GM23338 (cell line): Measurements from ENCODE around the gene AP5S1. TPM values are rescaled to one million over a fixed set of nuclear protein-coding genes. Genes with fewer than 3 reads are reported as not detected.

Source experiments
- ATAC-seq: fragments of 200-7000 bp; cut with Tn5 transposase; 3 replicates; pipeline ENCODE4 v1.9.1; 2020
- DNase-seq: peaks from one replicate; pipeline ENCODE4 v3.0.0-alpha.2; 2015; ENCODE audit warnings: low spot score
- H2AFZ ChIP-seq: fragments of 200-600 bp; sonication (generic); 2 replicates; pipeline ENCODE4 v1.8.0; 2016; ENCODE audit warnings: antibody characterized with exemption, mild to moderate bottlenecking, moderate library complexity
- H3F3A ChIP-seq: fragments of 200-600 bp; sonication (generic); replicated peaks from 2 replicates; pipeline ENCODE4 v1.8.0; 2017; ENCODE audit warnings: antibody characterized with exemption, mixed run types, low read depth
- H3K27ac ChIP-seq: fragments of 200-600 bp; sonication (generic); 2 replicates; pipeline ENCODE4 v1.6.1; 2016; ENCODE audit warnings: low read depth
- H3K27me3 ChIP-seq: fragments of 200-600 bp; sonication (generic); 2 replicates; pipeline ENCODE4 v1.8.0; 2016; ENCODE audit warnings: mild to moderate bottlenecking, mixed run types, moderate library complexity; ENCODE audit not compliant: insufficient read depth
- H3K36me3 ChIP-seq: fragments of 200-600 bp; sonication (generic); 2 replicates; pipeline ENCODE4 v1.8.0; 2016; ENCODE audit warnings: mild to moderate bottlenecking; ENCODE audit not compliant: insufficient read depth
- H3K4me1 ChIP-seq: fragments of 200-600 bp; sonication (generic); 2 replicates; pipeline ENCODE4 v1.8.0; 2016; ENCODE audit warnings: mild to moderate bottlenecking, moderate library complexity; ENCODE audit not compliant: insufficient read depth
- H3K4me2 ChIP-seq: fragments of 200-600 bp; sonication (generic); 2 replicates; pipeline ENCODE4 v1.7.1; 2017; ENCODE audit warnings: mixed run types
- H3K4me3 ChIP-seq: fragments of 200-600 bp; sonication (generic); 2 replicates; pipeline ENCODE4 v1.6.1; 2016; ENCODE audit warnings: mixed run types
- H3K79me2 ChIP-seq: fragments of 200-600 bp; sonication (generic); replicated peaks from 2 replicates; pipeline ENCODE4 v1.8.0; 2017; ENCODE audit warnings: mild to moderate bottlenecking; ENCODE audit not compliant: insufficient read depth
- H3K9me2 ChIP-seq: fragments of 200-600 bp; sonication (generic); 2 replicates; pipeline ENCODE4 v1.8.0; 2017; ENCODE audit not compliant: insufficient read depth
- H4K20me1 ChIP-seq: fragments of 200-600 bp; sonication (generic); replicated peaks from 2 replicates; pipeline ENCODE4 v1.8.0; 2017; ENCODE audit warnings: mild to moderate bottlenecking; ENCODE audit not compliant: insufficient read depth
- H3K27ac Mint-ChIP-seq: 2 replicates; pipeline ENCODE4 v1.8.0; 2020; ENCODE audit warnings: inconsistent platforms, mild to moderate bottlenecking, moderate library complexity, mixed read lengths
- H3K27me3 Mint-ChIP-seq: 3 replicates; pipeline ENCODE4 v1.8.0; 2022; ENCODE audit warnings: low read depth, mild to moderate bottlenecking, moderate library complexity, mixed read lengths, inconsistent platforms; ENCODE audit not compliant: insufficient read depth, poor library complexity
- H3K36me3 Mint-ChIP-seq: 3 replicates; pipeline ENCODE4 v1.8.0; 2021; ENCODE audit warnings: low read depth, mild to moderate bottlenecking, inconsistent platforms, moderate library complexity, mixed read lengths
- H3K4me1 Mint-ChIP-seq: 3 replicates; pipeline ENCODE4 v1.8.0; 2020; ENCODE audit warnings: mild to moderate bottlenecking, inconsistent platforms, mixed read lengths
- H3K4me3 Mint-ChIP-seq: 3 replicates; pipeline ENCODE4 v1.8.0; 2021; ENCODE audit warnings: moderate library complexity, mild to moderate bottlenecking, inconsistent platforms, mixed read lengths
- H3K9me3 Mint-ChIP-seq: 3 replicates; pipeline ENCODE4 v1.8.0; 2020; ENCODE audit warnings: moderate library complexity, mild to moderate bottlenecking, inconsistent platforms, mixed read lengths
- CREB1 ChIP-seq: fragments of 250-450 bp; sonication (Bioruptor Pico); IDR thresholded peaks from 2 replicates; pipeline ENCODE4 v1.5.0; 2020; ENCODE audit warnings: low read depth, mild to moderate bottlenecking, moderate library complexity
- CTCF ChIP-seq, 2 experiments: fragments of 200-600 bp in 1 of 2; sonication (generic) in 1 of 2; conservative IDR thresholded peaks; 2 replicates each; pipeline versions ENCODE4 v1.5.1 to v1.6.1; 2016 to 2017; ENCODE audit warnings: antibody characterized with exemption in 2 of 2, low read depth in 2 of 2, mild to moderate bottlenecking in 2 of 2, moderate library complexity in 1 of 2
- ETS1 ChIP-seq: IDR thresholded peaks from 2 replicates; pipeline ENCODE4 v1.6.1; 2016; ENCODE audit warnings: antibody characterized with exemption
- JUNB ChIP-seq: IDR thresholded peaks from one replicate; pipeline ENCODE4 v1.6.1; 2016; ENCODE audit warnings: antibody characterized with exemption; ENCODE audit not compliant: unreplicated experiment
- POLR2AphosphoS5 ChIP-seq: IDR thresholded peaks from 2 replicates; pipeline ENCODE4 v1.6.1; 2016; ENCODE audit warnings: antibody characterized with exemption, low read depth
- REST ChIP-seq: IDR thresholded peaks from one replicate; pipeline ENCODE4 v1.6.1; 2018; ENCODE audit warnings: antibody characterized with exemption; ENCODE audit not compliant: unreplicated experiment
- STAT1 ChIP-seq: IDR thresholded peaks from one replicate; pipeline ENCODE4 v1.6.1; 2016; ENCODE audit warnings: antibody characterized with exemption; ENCODE audit not compliant: unreplicated experiment
- ZNF114 ChIP-seq: fragments of 250-450 bp; sonication (Bioruptor Pico); IDR thresholded peaks from 2 replicates; pipeline ENCODE4 v1.5.0; 2020; ENCODE audit warnings: mild to moderate bottlenecking, moderate library complexity
- ZNF462 ChIP-seq: fragments of 250-450 bp; sonication (Bioruptor Pico); IDR thresholded peaks from 2 replicates; pipeline ENCODE4 v1.5.0; 2020; ENCODE audit warnings: mild to moderate bottlenecking, moderate library complexity
- polyA plus RNA-seq: library from polyadenylated mRNA; unstranded; fragments of >200 nt; fragmentation: Nextera tagmentation; extraction: Ambion mirVana; gene quantifications from 2 replicates; pipeline ENCODE4 v1.2.1, GENCODE V29; 2016
- total RNA-seq: library from RNA; depleted of rRNA; stranded (reverse); fragments of >200 nt; shearing (Covaris generic); gene quantifications from 2 replicates; pipeline ENCODE4 v1.2.3, GENCODE V29; 2014

Gene AP5S1
- total and polyA plus RNA-seq, 2 experiments from 2014 or later = 1.8 to 2.8 TPM

GRCh38 chr20:3803289-3803688 lies 17.1 kb upstream of the AP5S1 start (continued):
- TF ChIP-seq REST = no peak
- no peak for TF ChIP-seq JUNB

GRCh38 chr20:3803854-3804253 lies 16.5 kb upstream of the AP5S1 start:
- no peaks in the 10 kb centered on the region; the same call in 2 of the 3 replicates for H3K9me3 Mint-ChIP-seq
- Histone ChIP-seq H3K27ac (no peak overlapping the region), H3K27me3 (no peaks in the 10 kb centered on the region), H4K20me1 (no peaks in the 10 kb centered on the region; the same call in 1 of the 2 replicates), H3K4me3 (no peak overlapping the region), H3K4me1 (peaks cover 35% of the 10 kb centered on the region), H3K36me3 (no peaks in the 10 kb centered on the region), H3K4me2 (no peak overlapping the region), H3F3A (peaks cover 10% of the 10 kb centered on the region), H3K9me2 (no peaks in the 10 kb centered on the region), H3K79me2 (no peaks in the 10 kb centered on the region), H2AFZ (no peak overlapping the region)
- no peak overlapping the region for H3K4me3 Mint-ChIP-seq
- DNase-seq (no peak), ATAC-seq (no peak)
- no peak overlapping the region for H3K27ac Mint-ChIP-seq
- H3K36me3 Mint-ChIP-seq = peaks cover 54% of the 10 kb centered on the region
- peaks cover 49% of the 10 kb centered on the region for H3K4me1 Mint-ChIP-seq
- H3K27me3 Mint-ChIP-seq = peaks cover 22% of the 10 kb centered on the region
- TF ChIP-seq POLR2AphosphoS5 = no peak
- TF ChIP-seq CREB1 (CRISPR knock-in tag) = no peak
- TF ChIP-seq ZNF114 (CRISPR knock-in tag) = no peak
- TF ChIP-seq ETS1 = no peak
- no peak for TF ChIP-seq REST
- no peak for TF ChIP-seq STAT1
- TF ChIP-seq ZNF462 (CRISPR knock-in tag) = no peak
- TF ChIP-seq CTCF (conservative IDR thresholded peaks at IDR 0.05; ENCODE audit: low read depth in 2 of 2) = no peak
